Liver (tissue), 9 donors: ENCODE measurements around the gene MAP3K15. TPM values are rescaled to one million over a fixed set of nuclear protein-coding genes. Genes with fewer than 3 reads are reported as not detected.

Source experiments
- DNase-seq: peaks from one replicate; pipeline ENCODE4 v3.0.0-alpha.2; 2017; ENCODE audit warnings: low spot score
- H3K27ac ChIP-seq, 2 donors: one replicate each; pipeline ENCODE4 v1.7.0; 2013; ENCODE audit warnings: inconsistent platforms in 2 of 2, low read length in 2 of 2, control low read depth in 1 of 2, low read depth in 1 of 2, mild to moderate bottlenecking in 1 of 2
- H3K27me3 ChIP-seq, 4 donors: one replicate each; pipeline versions ENCODE4 v1.6.1 to v1.7.0; 2013; ENCODE audit warnings: low read length in 3 of 4, inconsistent platforms in 1 of 4, mild to moderate bottlenecking in 1 of 4, moderate library complexity in 1 of 4; ENCODE audit not compliant: control insufficient read depth in 4 of 4, insufficient read depth in 4 of 4
- H3K36me3 ChIP-seq, 4 donors: one replicate each; pipeline versions ENCODE4 v1.6.1 to v1.7.0; 2013; ENCODE audit warnings: low read length in 3 of 4, mild to moderate bottlenecking in 3 of 4, low read depth in 1 of 4, moderate library complexity in 1 of 4; ENCODE audit not compliant: control insufficient read depth in 4 of 4, insufficient read depth in 3 of 4
- H3K4me1 ChIP-seq, 4 donors: one replicate each; pipeline versions ENCODE4 v1.6.1 to v1.7.0; 2013; ENCODE audit warnings: low read length in 3 of 4, mild to moderate bottlenecking in 3 of 4, moderate library complexity in 1 of 4; ENCODE audit not compliant: control insufficient read depth in 4 of 4, insufficient read depth in 4 of 4
- H3K4me3 ChIP-seq, 3 donors: one replicate each; pipeline versions ENCODE4 v1.6.1 to v1.7.0; 2013; ENCODE audit warnings: low read length in 3 of 3, control low read depth in 1 of 3, low read depth in 1 of 3, mild to moderate bottlenecking in 1 of 3
- H3K9ac ChIP-seq, 2 donors: one replicate each; pipeline ENCODE4 v1.7.0; 2013; ENCODE audit warnings: low read length in 2 of 2, mild to moderate bottlenecking in 2 of 2, moderate library complexity in 2 of 2, control low read depth in 1 of 2, low read depth in 1 of 2
- H3K9me3 ChIP-seq, 4 donors: one replicate each; pipeline versions ENCODE4 v1.6.1 to v1.7.0; 2013; ENCODE audit warnings: low read length in 3 of 4; ENCODE audit not compliant: control insufficient read depth in 4 of 4
- EGR1 ChIP-seq, 2 donors: IDR thresholded peaks; 2 replicates each; pipeline ENCODE4 v1.6.1; 2016 to 2018; ENCODE audit warnings: antibody characterized with exemption in 2 of 2, low read depth in 2 of 2
- FOXA1 ChIP-seq: IDR thresholded peaks from 2 replicates; pipeline ENCODE4 v1.6.1; 2016; ENCODE audit warnings: antibody characterized with exemption
- FOXA2 ChIP-seq: IDR thresholded peaks from 2 replicates; pipeline ENCODE4 v1.6.1; 2016; ENCODE audit warnings: antibody characterized with exemption
- GABPA ChIP-seq, 2 donors: IDR thresholded peaks in 1 of 2; conservative IDR thresholded peaks in 1 of 2; 2 replicates each; pipeline ENCODE4 v1.6.1; 2016; ENCODE audit warnings: antibody characterized with exemption in 2 of 2, mild to moderate bottlenecking in 1 of 2, moderate library complexity in 1 of 2
- HNF4A ChIP-seq, 2 donors: conservative IDR thresholded peaks; 2 replicates each; pipeline ENCODE4 v1.6.1; 2016; ENCODE audit warnings: antibody characterized with exemption in 2 of 2, mild to moderate bottlenecking in 2 of 2
- JUND ChIP-seq, 2 donors: IDR thresholded peaks; 2 replicates each; pipeline ENCODE4 v1.6.1; 2016; ENCODE audit warnings: antibody characterized with exemption in 2 of 2
- NR2F2 ChIP-seq: IDR thresholded peaks from 2 replicates; pipeline ENCODE4 v1.6.1; 2016; ENCODE audit warnings: antibody characterized with exemption
- RAD21 ChIP-seq, 2 donors: IDR thresholded peaks; 2 replicates each; pipeline ENCODE4 v1.6.1; 2016; ENCODE audit warnings: antibody characterized with exemption in 2 of 2, mild to moderate bottlenecking in 2 of 2
- RXRA ChIP-seq, 2 donors: IDR thresholded peaks; 2 replicates each; pipeline ENCODE4 v1.6.1; 2017 to 2018; ENCODE audit warnings: antibody characterized with exemption in 2 of 2, mild to moderate bottlenecking in 1 of 2
- SP1 ChIP-seq: IDR thresholded peaks from 2 replicates; pipeline ENCODE4 v1.6.1; 2018; ENCODE audit warnings: antibody characterized with exemption, mild to moderate bottlenecking
- YY1 ChIP-seq: IDR thresholded peaks from 2 replicates; pipeline ENCODE4 v1.6.1; 2016; ENCODE audit warnings: antibody characterized with exemption, mild to moderate bottlenecking
- WGBS: extraction: QIAGEN DNeasy Blood & Tissue Kit; methylation state at CpG from one replicate; pipeline ENCODE4 v1.1.7; 2013; 5-methylcytosine and 5-hydroxymethylcytosine counted together
- polyA plus RNA-seq, 2 donors: library from polyadenylated mRNA; stranded (reverse) in 1 of 2; unstranded in 1 of 2; fragments of 200-250 nt in 1 of 2; fragments of >200 nt in 1 of 2; fragmentation: Nextera tagmentation in 1 of 2; extraction: Ambion mirVana in 1 of 2; gene quantifications; one replicate each; pipeline versions ENCODE4 v1.2.1 to v1.2.3, GENCODE V29; 2013 to 2015
- total RNA-seq, 2 donors: library from RNA; depleted of rRNA; stranded (reverse); fragments of >200 nt; gene quantifications; one replicate each; pipeline ENCODE4 v1.2.3, GENCODE V29; 2014
- TF ChIP-seq, protein P1 (sequence below): IDR thresholded peaks from 2 replicates; pipeline ENCODE4 v1.6.1; 2016; ENCODE audit warnings: antibody characterized with exemption
- TF ChIP-seq, protein P2 (sequence below): IDR thresholded peaks from 2 replicates; pipeline ENCODE4 v1.6.1; 2016; ENCODE audit warnings: antibody characterized with exemption
- TF ChIP-seq, protein P3 (sequence below): fragments of 150-350 bp; IDR thresholded peaks from 2 replicates; pipeline ENCODE4 v1.5.1; 2017; ENCODE audit warnings: improper control_type of control experiment, low read depth, low read length; ENCODE audit not compliant: missing input control
- TF ChIP-seq, protein P4 (sequence below): IDR thresholded peaks from 2 replicates; pipeline ENCODE4 v1.6.1; 2016; ENCODE audit warnings: antibody characterized with exemption
- donor health status: healthy.
- donor health status: healthy.
- donor health status: healthy.
- donor health status: healthy.
- donor health status: healthy.

Gene MAP3K15
- total and polyA plus RNA-seq, 4 donors = 0.09 to 0.28 TPM; not detected in 2

DNA sequence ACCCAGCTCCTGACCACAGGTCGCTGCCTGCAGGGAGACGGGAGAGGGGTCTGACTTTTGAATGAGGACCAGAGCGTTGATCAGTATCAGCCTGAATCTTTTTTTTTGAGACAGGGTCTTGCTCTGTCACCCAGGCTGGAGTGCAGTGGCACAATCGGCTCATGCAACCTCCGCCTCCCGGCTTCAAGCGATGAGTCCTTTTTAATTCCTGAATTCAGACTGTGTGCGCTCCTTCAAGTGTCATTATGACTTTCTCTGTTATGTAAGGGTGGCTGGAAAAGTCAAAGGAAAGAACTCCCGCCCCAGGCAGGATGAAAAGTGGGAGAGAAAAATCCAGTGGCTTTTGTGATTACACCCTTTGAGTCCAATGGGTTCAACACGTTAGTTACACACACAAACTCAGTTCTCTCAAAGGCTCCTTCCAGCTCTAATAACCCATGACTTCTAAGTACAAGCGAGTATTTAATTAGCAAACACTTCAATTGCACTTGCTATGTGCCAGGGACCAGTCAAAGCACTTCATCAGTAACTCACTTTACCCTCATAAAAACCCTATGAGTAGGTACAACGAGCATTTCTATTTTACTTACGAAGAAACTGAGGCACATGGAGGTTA, 127.1 kb downstream of the MAP3K15 start:
- no peak for DNase-seq
- Histone ChIP-seq H3K9me3 (peaks cover 0 to 3% (median 0%) of the 10 kb centered on the region in 4 donors), H3K9ac (no peak overlapping the region), H3K36me3 (no peaks in the 10 kb centered on the region), H3K4me3 (no peak overlapping the region), H3K4me1 (no peaks in the 10 kb centered on the region), H3K27me3 (no peaks in the 10 kb centered on the region), H3K27ac (no peak overlapping the region)
- TF ChIP-seq RAD21 (IDR thresholded peaks at IDR 0.05) (no peak), FOXA1 (no peak), SP1 (no peak), HNF4A (conservative IDR thresholded peaks at IDR 0.05) (no peak), FOXA2 (no peak), NR2F2 (no peak), EGR1 (IDR thresholded peaks at IDR 0.05; ENCODE audit: low read depth in 2 of 2) (no peak), YY1 (no peak), GABPA (IDR thresholded peaks at IDR 0.05 in 1 of 2, conservative IDR thresholded peaks at IDR 0.05 in 1 of 2) (no peak), RXRA (IDR thresholded peaks at IDR 0.05) (no peak), JUND (IDR thresholded peaks at IDR 0.05) (no peak)
- TF ChIP-seq, protein P1, sequence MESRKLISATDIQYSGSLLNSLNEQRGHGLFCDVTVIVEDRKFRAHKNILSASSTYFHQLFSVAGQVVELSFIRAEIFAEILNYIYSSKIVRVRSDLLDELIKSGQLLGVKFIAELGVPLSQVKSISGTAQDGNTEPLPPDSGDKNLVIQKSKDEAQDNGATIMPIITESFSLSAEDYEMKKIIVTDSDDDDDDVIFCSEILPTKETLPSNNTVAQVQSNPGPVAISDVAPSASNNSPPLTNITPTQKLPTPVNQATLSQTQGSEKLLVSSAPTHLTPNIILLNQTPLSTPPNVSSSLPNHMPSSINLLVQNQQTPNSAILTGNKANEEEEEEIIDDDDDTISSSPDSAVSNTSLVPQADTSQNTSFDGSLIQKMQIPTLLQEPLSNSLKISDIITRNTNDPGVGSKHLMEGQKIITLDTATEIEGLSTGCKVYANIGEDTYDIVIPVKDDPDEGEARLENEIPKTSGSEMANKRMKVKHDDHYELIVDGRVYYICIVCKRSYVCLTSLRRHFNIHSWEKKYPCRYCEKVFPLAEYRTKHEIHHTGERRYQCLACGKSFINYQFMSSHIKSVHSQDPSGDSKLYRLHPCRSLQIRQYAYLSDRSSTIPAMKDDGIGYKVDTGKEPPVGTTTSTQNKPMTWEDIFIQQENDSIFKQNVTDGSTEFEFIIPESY = no peak
- TF ChIP-seq, protein P2, sequence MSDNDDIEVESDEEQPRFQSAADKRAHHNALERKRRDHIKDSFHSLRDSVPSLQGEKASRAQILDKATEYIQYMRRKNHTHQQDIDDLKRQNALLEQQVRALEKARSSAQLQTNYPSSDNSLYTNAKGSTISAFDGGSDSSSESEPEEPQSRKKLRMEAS = no peak
- TF ChIP-seq, protein P3, sequence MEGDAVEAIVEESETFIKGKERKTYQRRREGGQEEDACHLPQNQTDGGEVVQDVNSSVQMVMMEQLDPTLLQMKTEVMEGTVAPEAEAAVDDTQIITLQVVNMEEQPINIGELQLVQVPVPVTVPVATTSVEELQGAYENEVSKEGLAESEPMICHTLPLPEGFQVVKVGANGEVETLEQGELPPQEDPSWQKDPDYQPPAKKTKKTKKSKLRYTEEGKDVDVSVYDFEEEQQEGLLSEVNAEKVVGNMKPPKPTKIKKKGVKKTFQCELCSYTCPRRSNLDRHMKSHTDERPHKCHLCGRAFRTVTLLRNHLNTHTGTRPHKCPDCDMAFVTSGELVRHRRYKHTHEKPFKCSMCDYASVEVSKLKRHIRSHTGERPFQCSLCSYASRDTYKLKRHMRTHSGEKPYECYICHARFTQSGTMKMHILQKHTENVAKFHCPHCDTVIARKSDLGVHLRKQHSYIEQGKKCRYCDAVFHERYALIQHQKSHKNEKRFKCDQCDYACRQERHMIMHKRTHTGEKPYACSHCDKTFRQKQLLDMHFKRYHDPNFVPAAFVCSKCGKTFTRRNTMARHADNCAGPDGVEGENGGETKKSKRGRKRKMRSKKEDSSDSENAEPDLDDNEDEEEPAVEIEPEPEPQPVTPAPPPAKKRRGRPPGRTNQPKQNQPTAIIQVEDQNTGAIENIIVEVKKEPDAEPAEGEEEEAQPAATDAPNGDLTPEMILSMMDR = no peak
- 79% methylated on average over 13 of the region's 13 CpGs for WGBS

DNA sequence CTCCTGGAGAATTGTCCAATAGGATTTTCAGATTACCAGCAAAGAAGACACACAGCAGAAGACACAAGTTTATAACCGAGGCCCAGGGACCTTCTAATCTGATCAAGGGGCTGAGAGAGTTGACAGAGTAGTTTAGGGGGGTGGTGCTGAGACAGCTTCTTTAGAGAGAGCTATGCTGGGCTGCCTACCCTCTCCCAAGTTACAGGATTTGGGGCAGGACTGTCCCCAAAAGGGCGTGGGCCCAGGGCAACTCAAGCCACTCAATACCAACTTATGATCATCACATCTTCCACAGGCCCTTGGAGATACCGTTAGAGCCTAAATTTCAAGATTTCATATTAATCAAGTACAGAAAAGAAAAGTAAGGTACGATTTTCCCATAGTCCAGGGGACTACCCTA, 128.6 kb downstream of the MAP3K15 start:
- Histone ChIP-seq H3K36me3 (no peaks in the 10 kb centered on the region), H3K4me3 (no peak overlapping the region), H3K4me1 (no peaks in the 10 kb centered on the region), H3K27me3 (peaks cover 0 to 2% (median 0%) of the 10 kb centered on the region in 4 donors), H3K27ac (no peak overlapping the region), H3K9ac (no peak overlapping the region), H3K9me3 (peaks cover 0 to 3% (median 0%) of the 10 kb centered on the region in 4 donors)
- DNase-seq = no peak
- WGBS = 83% methylated on average over 4 of the region's 4 CpGs
- TF ChIP-seq, protein P4, sequence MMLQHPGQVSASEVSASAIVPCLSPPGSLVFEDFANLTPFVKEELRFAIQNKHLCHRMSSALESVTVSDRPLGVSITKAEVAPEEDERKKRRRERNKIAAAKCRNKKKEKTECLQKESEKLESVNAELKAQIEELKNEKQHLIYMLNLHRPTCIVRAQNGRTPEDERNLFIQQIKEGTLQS = no peak
- TF ChIP-seq SP1 (no peak), JUND (IDR thresholded peaks at IDR 0.05) (no peak), EGR1 (IDR thresholded peaks at IDR 0.05; ENCODE audit: low read depth in 2 of 2) (no peak), YY1 (no peak), FOXA2 (no peak), RXRA (IDR thresholded peaks at IDR 0.05) (no peak), RAD21 (IDR thresholded peaks at IDR 0.05) (no peak)
- TF ChIP-seq, protein P3 = no peak
- TF ChIP-seq, protein P2 = no peak
